ENCODE data around the gene NOP10. TPM values are rescaled to one million over a fixed set of nuclear protein-coding genes. Genes with fewer than 3 reads are reported as not detected.

Gene NOP10
- total and polyA plus RNA-seq, 2 of the 13 experiments (the other 11 are each of a cell fraction or from before 2014, with no cell fraction given) = 239 to 369 TPM

DNA sequence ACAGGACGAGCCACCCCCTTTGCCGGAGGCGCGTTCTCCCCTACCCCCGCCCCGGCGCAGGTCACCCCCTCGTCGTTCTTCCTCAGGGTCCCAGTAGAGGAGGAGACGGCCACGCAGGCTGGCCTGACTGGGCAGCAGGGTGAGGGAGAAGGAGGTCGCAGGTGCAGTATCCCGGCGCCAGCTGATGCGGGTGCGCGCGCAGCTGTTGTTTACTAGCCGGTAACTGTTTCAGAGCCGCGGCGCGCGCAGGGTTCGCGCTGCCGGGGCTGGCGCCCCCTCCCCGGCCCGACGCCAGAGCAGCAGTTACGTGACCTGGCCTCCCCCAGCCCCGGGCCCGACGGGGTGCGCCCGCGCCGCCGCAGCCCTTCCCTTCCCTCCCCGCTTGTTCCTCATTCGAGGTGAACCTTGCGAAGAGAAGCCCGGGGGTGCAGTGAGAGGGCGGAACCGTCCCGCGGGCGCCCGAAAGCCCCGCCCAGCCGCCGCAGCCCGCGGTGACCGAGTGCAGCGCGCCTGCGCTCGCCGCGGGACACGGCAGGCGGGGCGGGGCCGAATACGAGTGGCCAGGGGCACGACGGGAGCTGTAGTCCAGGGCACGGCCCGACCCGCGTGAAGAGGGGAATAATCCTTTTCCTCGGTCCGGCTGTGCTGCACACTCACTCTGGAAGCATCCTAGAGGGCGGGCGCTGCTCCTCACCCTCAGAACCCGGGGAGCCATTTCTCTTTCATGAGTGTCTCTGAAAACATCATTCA, 5.2 kb downstream of the NOP10 start, which contains the start of gene SLC12A6 (continued):
- TF ChIP-seq THAP9 (CRISPR knock-in tag; IDR thresholded peaks at IDR 0.05; ENCODE audit: borderline replicate concordance) (peak; percentile 7; the same call in 1 of the 2 replicates), STAG1 (CRISPR knock-in tag; IDR thresholded peaks at IDR 0.05) (0 out of 2 replicates have a peak, but pooled peaks have one; percentile 3), HNRNPK (IDR thresholded peaks at IDR 0.05; ENCODE audit: low read depth, low read length, poor library complexity, severe bottlenecking) (peak; percentile 92), BORCS8-MEF2B (CRISPR knock-in tag; IDR thresholded peaks at IDR 0.05) (0 out of 2 replicates have a peak, but pooled peaks have one; percentile 29), ZSCAN31 (CRISPR knock-in tag; IDR thresholded peaks at IDR 0.05; ENCODE audit: low read depth) (0 out of 2 replicates have a peak, but pooled peaks have one; percentile 55), ZNF772 (CRISPR knock-in tag; IDR thresholded peaks at IDR 0.05) (0 out of 2 replicates have a peak, but pooled peaks have one; percentile 74), POLR2AphosphoS5 (IDR thresholded peaks at IDR 0.05; ENCODE audit: low read depth, low read length) (peak; percentile 41), POGK (CRISPR knock-in tag; conservative IDR thresholded peaks at IDR 0.05) (peak; percentile 24; the same call in 1 of the 2 replicates), PLRG1 (conservative IDR thresholded peaks at IDR 0.05) (no peak), ZNF83 (CRISPR knock-in tag; IDR thresholded peaks at IDR 0.05; ENCODE audit: borderline replicate concordance) (no peak), ARNT2 (CRISPR knock-in tag; IDR thresholded peaks at IDR 0.05; ENCODE audit: low read depth) (peak; percentile 47; the same call in 1 of the 2 replicates), KMT2B (CRISPR knock-in tag; IDR thresholded peaks at IDR 0.05) (peak; percentile 48; the same call in 1 of the 2 replicates), HOXA3 (CRISPR knock-in tag; IDR thresholded peaks at IDR 0.05) (peak; percentile 58; the same call in 1 of the 2 replicates), ZNF143 (CRISPR knock-in tag; IDR thresholded peaks at IDR 0.05) (peak; percentile 90), CTCF (CRISPR knock-in tag; IDR thresholded peaks at IDR 0.05) (peak; percentile 27; the same call in 1 of the 2 replicates), FOSL2 (CRISPR knock-in tag; IDR thresholded peaks at IDR 0.05) (peak; percentile 54), ZNF296 (CRISPR knock-in tag; conservative IDR thresholded peaks at IDR 0.05) (no peak), ZNF251 (CRISPR knock-in tag; IDR thresholded peaks at IDR 0.05) (no peak), SP1 (IDR thresholded peaks at IDR 0.05) (no peak), SP1 (CRISPR knock-in tag; IDR thresholded peaks at IDR 0.05) (peak; percentile 53; the same call in 1 of the 2 replicates), ZNF225 (CRISPR knock-in tag; IDR thresholded peaks at IDR 0.05) (0 out of 2 replicates have a peak, but pooled peaks have one; percentile 40), AGO2 (optimal IDR thresholded peaks at IDR 0.05; ENCODE audit: low read depth, low read length) (peak; percentile 96)
- TF ChIP-seq, protein P1, sequence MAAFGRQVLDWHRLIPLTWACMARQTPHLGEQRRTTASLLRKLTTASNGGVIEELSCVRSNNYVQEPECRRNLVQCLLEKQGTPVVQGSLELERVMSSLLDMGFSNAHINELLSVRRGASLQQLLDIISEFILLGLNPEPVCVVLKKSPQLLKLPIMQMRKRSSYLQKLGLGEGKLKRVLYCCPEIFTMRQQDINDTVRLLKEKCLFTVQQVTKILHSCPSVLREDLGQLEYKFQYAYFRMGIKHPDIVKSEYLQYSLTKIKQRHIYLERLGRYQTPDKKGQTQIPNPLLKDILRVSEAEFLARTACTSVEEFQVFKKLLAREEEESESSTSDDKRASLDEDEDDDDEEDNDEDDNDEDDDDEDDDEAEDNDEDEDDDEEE (CRISPR knock-in tag; IDR thresholded peaks at IDR 0.05) = 0 out of 2 replicates have a peak, but pooled peaks have one; percentile 55
